PC-3 (cell line): ENCODE measurements around the gene ADAM15. TPM values are rescaled to one million over a fixed set of nuclear protein-coding genes. Genes with fewer than 3 reads are reported as not detected.

Experiments
- ATAC-seq: fragments of 200-7000 bp; cut with Tn5 transposase; 2 replicates; pipeline ENCODE4 v1.9.1; 2020; ENCODE audit warnings: mild to moderate bottlenecking, moderate library complexity
- BruUV-seq: library from RNA; stranded (reverse); fragments of 400-500 nt; replicated peaks from 2 replicates; lab custom pipeline; 2021; lab: Mats Ljungman, UMichigan
- CTCF ChIA-PET: fragments of 300-600 bp; sonication (Branson Sonifier 250); formaldehyde crosslinking; loops from one replicate; lab custom pipeline; 2022; ENCODE audit warnings: antibody characterized with exemption; lab: Charles Lee
- POLR2A ChIA-PET: fragments of 300-600 bp; sonication (Branson Sonifier 250); formaldehyde crosslinking; loops from one replicate; lab custom pipeline; 2022; ENCODE audit warnings: antibody characterized with exemption; ENCODE audit not compliant: unreplicated experiment; lab: Charles Lee
- DNase-seq: peaks from one replicate; pipeline ENCODE4 v3.0.0-alpha.2; 2015
- H2AFZ ChIP-seq: fragments of 300-600 bp; sonication (generic); 2 replicates; pipeline ENCODE4 v1.6.0; 2016; ENCODE audit warnings: antibody characterized with exemption, low read length
- H3F3A ChIP-seq: fragments of 300-600 bp; sonication (generic); one replicate; pipeline ENCODE4 v1.6.0; 2017; ENCODE audit warnings: antibody characterized with exemption, low read length, control low read depth, mild to moderate bottlenecking; ENCODE audit not compliant: unreplicated experiment
- H3K27ac ChIP-seq: fragments of 300-600 bp; sonication (generic); 2 replicates; pipeline ENCODE4 v1.5.1; 2016; ENCODE audit warnings: mild to moderate bottlenecking, low read length
- H3K27me3 ChIP-seq: fragments of 300-600 bp; sonication (generic); 2 replicates; pipeline ENCODE4 v1.6.1; 2016; ENCODE audit warnings: low read length, mixed read lengths
- H3K36me3 ChIP-seq: fragments of 300-600 bp; sonication (generic); 2 replicates; pipeline ENCODE4 v1.6.1; 2016; ENCODE audit warnings: low read depth, mixed run types, low read length, mixed read lengths
- H3K4me1 ChIP-seq: fragments of 300-600 bp; sonication (generic); 2 replicates; pipeline ENCODE4 v1.5.1; 2016; ENCODE audit warnings: low read length; ENCODE audit not compliant: insufficient read depth
- H3K4me2 ChIP-seq: fragments of 300-600 bp; sonication (generic); 2 replicates; pipeline ENCODE4 v1.6.0; 2016; ENCODE audit warnings: low read length
- H3K4me3 ChIP-seq: fragments of 300-600 bp; sonication (generic); 2 replicates; pipeline ENCODE4 v1.5.1; 2016; ENCODE audit warnings: mild to moderate bottlenecking, low read length, mixed read lengths
- H3K79me2 ChIP-seq: fragments of 300-600 bp; sonication (generic); 2 replicates; pipeline ENCODE4 v1.6.1; 2017; ENCODE audit warnings: low read length, mixed read lengths
- H3K9ac ChIP-seq: fragments of 300-600 bp; sonication (generic); 2 replicates; pipeline ENCODE4 v1.6.0; 2016; ENCODE audit warnings: mild to moderate bottlenecking, low read length
- H3K9me2 ChIP-seq: fragments of 300-600 bp; sonication (generic); replicated peaks from 2 replicates; pipeline ENCODE4 v1.6.1; 2016; ENCODE audit warnings: mixed run types, low read length, mixed read lengths
- H3K9me3 ChIP-seq: fragments of 300-600 bp; sonication (generic); 2 replicates; pipeline ENCODE4 v1.6.1; 2016; ENCODE audit warnings: low read length, mixed read lengths
- H4K20me1 ChIP-seq: fragments of 300-600 bp; sonication (generic); 2 replicates; pipeline ENCODE4 v1.6.1; 2016; ENCODE audit warnings: low read length, mixed read lengths
- EZH2 ChIP-seq: fragments of 300-600 bp; sonication (generic); IDR thresholded peaks from one replicate; pipeline ENCODE4 v1.6.1; 2017; ENCODE audit warnings: antibody characterized with exemption, mild to moderate bottlenecking, low read length; ENCODE audit not compliant: unreplicated experiment
- EZH2phosphoT487 ChIP-seq: fragments of 300-600 bp; sonication (generic); IDR thresholded peaks from 2 replicates; pipeline ENCODE4 v1.6.1; 2018; ENCODE audit warnings: mild to moderate bottlenecking, antibody characterized with exemption, low read length, borderline replicate concordance
- intact Hi-C: fragments of 100-400 bp; cut with micrococcal nuclease; formaldehyde crosslinking; loops from 2 replicates; pipeline ENCODE4 v1.9.0; 2023
- total RNA-seq: library from RNA; depleted of rRNA; stranded (reverse); fragments of >200 nt; gene quantifications from 2 replicates; pipeline ENCODE4 v1.2.3, GENCODE V29; 2014
- TF ChIP-seq, protein P1 (sequence below): fragments of 300-600 bp; sonication (generic); conservative IDR thresholded peaks from 2 replicates; pipeline ENCODE4 v1.5.1; 2017; ENCODE audit warnings: antibody characterized with exemption, low read depth, mild to moderate bottlenecking, low read length

ADAM15 gene
- total RNA-seq, 1 experiment from 2014 or later: 334 TPM

DNA sequence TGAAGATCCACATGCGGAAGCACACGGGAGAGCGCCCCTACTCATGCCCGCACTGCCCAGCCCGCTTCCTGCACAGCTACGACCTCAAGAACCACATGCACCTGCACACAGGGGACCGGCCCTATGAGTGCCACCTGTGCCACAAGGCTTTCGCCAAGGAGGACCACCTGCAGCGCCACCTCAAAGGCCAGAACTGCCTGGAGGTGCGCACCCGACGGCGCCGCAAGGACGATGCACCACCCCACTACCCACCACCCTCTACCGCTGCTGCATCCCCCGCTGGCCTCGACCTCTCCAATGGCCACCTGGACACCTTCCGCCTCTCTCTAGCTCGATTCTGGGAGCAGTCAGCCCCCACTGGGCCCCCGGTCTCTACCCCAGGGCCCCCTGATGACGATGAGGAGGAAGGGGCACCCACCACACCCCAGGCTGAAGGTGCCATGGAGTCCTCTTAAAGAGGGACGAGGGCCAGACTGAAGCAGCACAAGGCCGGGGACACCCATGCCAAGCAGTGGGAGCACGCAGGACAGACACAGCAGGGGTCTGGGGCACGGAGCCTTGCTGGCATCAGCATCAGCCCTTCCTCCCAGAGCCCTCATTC, 34.8 kb upstream of the ADAM15 start:
- H3F3A ChIP-seq: no peaks in the 10 kb centered on the region
- no peak for TF ChIP-seq EZH2
- TF ChIP-seq, protein P1, sequence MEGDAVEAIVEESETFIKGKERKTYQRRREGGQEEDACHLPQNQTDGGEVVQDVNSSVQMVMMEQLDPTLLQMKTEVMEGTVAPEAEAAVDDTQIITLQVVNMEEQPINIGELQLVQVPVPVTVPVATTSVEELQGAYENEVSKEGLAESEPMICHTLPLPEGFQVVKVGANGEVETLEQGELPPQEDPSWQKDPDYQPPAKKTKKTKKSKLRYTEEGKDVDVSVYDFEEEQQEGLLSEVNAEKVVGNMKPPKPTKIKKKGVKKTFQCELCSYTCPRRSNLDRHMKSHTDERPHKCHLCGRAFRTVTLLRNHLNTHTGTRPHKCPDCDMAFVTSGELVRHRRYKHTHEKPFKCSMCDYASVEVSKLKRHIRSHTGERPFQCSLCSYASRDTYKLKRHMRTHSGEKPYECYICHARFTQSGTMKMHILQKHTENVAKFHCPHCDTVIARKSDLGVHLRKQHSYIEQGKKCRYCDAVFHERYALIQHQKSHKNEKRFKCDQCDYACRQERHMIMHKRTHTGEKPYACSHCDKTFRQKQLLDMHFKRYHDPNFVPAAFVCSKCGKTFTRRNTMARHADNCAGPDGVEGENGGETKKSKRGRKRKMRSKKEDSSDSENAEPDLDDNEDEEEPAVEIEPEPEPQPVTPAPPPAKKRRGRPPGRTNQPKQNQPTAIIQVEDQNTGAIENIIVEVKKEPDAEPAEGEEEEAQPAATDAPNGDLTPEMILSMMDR: no peak
- TF ChIP-seq EZH2phosphoT487: no peak
- peak overlapping the region; percentile 79 for H3K4me2 ChIP-seq
- peaks cover 21% of the 10 kb centered on the region for H3K4me1 ChIP-seq
- H3K4me3 ChIP-seq: no peak overlapping the region
- DNase-seq (no peak), ATAC-seq (no peak)
- peak overlapping the region; percentile 87 for H3K27ac ChIP-seq
- no peaks in the 10 kb centered on the region for H4K20me1 ChIP-seq
- intact Hi-C loops: loop anchor here (2.0 to 5.0 kb wide), 2 partner anchors 36 to 56 kb away; partner anchors contain the start of genes ADAM15 and PYGO2
- H3K9ac ChIP-seq: peak overlapping the region; percentile 70; the same call in 1 of the 2 replicates
- POLR2A ChIA-PET: interaction anchor here (0.5 to 0.6 kb wide), 2 partner anchors 10 to 1424 kb away, joined by 3 read pairs; no protein-coding TSS in a partner anchor
- H3K9me2 ChIP-seq: no peaks in the 10 kb centered on the region
- H3K79me2 ChIP-seq: peaks cover 18% of the 10 kb centered on the region; the same call in 1 of the 2 replicates
- H2AFZ ChIP-seq: no peak overlapping the region
- no peaks in the 10 kb centered on the region for H3K27me3 ChIP-seq
- no peaks in the 10 kb centered on the region for H3K9me3 ChIP-seq
- peaks cover 27% of the 10 kb centered on the region for H3K36me3 ChIP-seq
- BruUV-seq: TSS peak; percentile 12
- CTCF ChIA-PET: interaction anchor here (1.8 to 1.9 kb wide), 3 partner anchors 14 to 32 kb away, joined by 5 to 16 read pairs (median 6); partner anchors contain the start of genes FLAD1 and ZBTB7B

DNA sequence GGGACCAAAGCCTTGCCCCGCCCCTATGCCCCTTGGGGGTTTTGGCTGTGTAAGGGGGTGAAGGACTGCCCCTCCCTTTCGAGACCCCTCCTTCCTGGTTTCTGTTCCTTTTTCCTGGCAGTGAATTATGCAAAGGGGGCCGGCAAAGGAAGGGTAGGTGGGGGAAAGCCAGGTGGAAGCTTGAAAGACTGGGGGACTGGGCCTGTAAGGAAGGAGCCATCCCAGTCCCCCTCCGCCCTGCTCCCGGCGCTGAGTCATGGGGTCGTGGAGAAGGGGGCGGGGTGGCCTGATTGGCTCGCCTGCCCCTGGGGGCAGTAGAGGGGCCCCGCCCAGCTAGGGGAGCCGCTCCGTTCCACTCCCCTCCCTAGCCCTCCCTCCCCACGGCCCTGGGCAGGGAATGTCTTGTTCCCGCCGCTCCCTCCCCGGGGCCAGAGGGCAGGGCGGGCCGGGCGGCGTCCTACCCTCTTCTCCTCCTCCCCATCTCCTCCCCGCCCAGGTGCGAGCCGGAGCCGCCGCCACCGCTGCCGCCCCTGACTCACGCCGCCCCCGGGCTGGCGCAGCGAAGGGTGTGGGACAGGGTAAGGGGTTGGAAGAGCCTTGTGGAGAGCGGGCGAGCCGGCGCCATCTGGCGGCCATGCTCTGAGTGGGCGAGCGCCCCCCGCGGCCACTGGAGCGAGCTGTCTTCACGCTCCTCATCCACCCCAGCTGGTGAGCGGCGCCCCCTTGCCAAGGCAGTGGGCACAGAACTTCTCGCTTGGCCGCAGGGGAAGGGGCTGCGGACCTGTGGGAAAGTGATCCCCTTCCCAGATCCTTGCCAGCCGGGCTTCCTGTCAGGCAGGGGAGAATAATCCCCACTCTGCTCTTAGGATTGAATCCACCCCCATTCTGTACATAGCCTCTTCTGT, 33.8 kb upstream of the ADAM15 start:
- ATAC-seq (peak; percentile 89), DNase-seq (peak; percentile 99)
- H3K9me3 ChIP-seq: no peaks in the 10 kb centered on the region
- POLR2A ChIA-PET: interaction anchor here (0.6 to 0.9 kb wide), 2 partner anchors 11 to 45 kb away, joined by 3 read pairs; no protein-coding TSS in a partner anchor
- CTCF ChIA-PET: interaction anchor here (0.6 to 1.9 kb wide), 14 partner anchors 9 to 81 kb away, joined by 3 to 16 read pairs (median 5); partner anchors contain the start of genes ADAM15, FLAD1, PMVK and ZBTB7B
- H3K27ac ChIP-seq: peak overlapping the region; percentile 87
- H3K9me2 ChIP-seq: no peaks in the 10 kb centered on the region
- BruUV-seq: no TSS peak
- peak overlapping the region; percentile 42 for H3K4me3 ChIP-seq
- peak overlapping the region; percentile 79 for H3K4me2 ChIP-seq
- 0 out of 2 replicates have a peak overlapping the region, but pooled peaks have one; percentile 19 for H2AFZ ChIP-seq
- peaks cover 10% of the 10 kb centered on the region; the same call in 1 of the 2 replicates for H3K79me2 ChIP-seq
- peak overlapping the region; percentile 70 for H3K9ac ChIP-seq
- no peaks in the 10 kb centered on the region for H3F3A ChIP-seq
- TF ChIP-seq, protein P1: peak; percentile 100
- no peak for TF ChIP-seq EZH2
- TF ChIP-seq EZH2phosphoT487: no peak
- no peaks in the 10 kb centered on the region for H3K27me3 ChIP-seq
- H4K20me1 ChIP-seq: no peaks in the 10 kb centered on the region
- H3K4me1 ChIP-seq: peaks cover 21% of the 10 kb centered on the region
- intact Hi-C loops: loop anchor here (1.0 to 5.0 kb wide), 4 partner anchors 12 to 56 kb away; partner anchors contain the start of genes ADAM15 and PYGO2
- peaks cover 26% of the 10 kb centered on the region for H3K36me3 ChIP-seq
